Motor neuron (in vitro differentiated cells): ENCODE results near the gene ZFAND3. TPM values are rescaled to one million over a fixed set of nuclear protein-coding genes. Genes with fewer than 3 reads are reported as not detected.

ENCODE experiments used
- ATAC-seq, 8 experiments: fragments of 200-7000 bp; cut with Tn5 transposase; replicated peaks in 6 of 8; 2 replicates each; pipeline ENCODE4 v1.8.0; 2021; ENCODE audit warnings: mild to moderate bottlenecking in 8 of 8, moderate library complexity in 8 of 8
- H3K27ac ChIP-seq, 2 donors: fragments of 250-450 bp; sonication (Bioruptor Pico); 2 replicates each; pipeline ENCODE4 v1.9.0; 2021; ENCODE audit warnings: antibody characterized with exemption in 2 of 2, mild to moderate bottlenecking in 2 of 2, moderate library complexity in 1 of 2
- H3K4me1 ChIP-seq, 2 donors: fragments of 250-450 bp; sonication (Bioruptor Pico); replicated peaks in 1 of 2; 2 replicates each; pipeline ENCODE4 v1.6.1; 2021; ENCODE audit warnings: antibody characterized with exemption in 2 of 2, mild to moderate bottlenecking in 2 of 2, moderate library complexity in 1 of 2
- H3K4me3 ChIP-seq, 5 donors: fragments of 250-450 bp; sonication (Bioruptor Pico); 2 replicates each; pipeline ENCODE4 v1.9.0; 2021; ENCODE audit warnings: antibody characterized with exemption in 5 of 5, mild to moderate bottlenecking in 5 of 5, moderate library complexity in 4 of 5
- WGBS, 10 experiments: fragments of 450-650 bp; shearing (Covaris generic); methylation state at CpG; one replicate each; pipeline ENCODE4 v1.0.0; 2022; 5-methylcytosine and 5-hydroxymethylcytosine counted together
- in situ Hi-C, 9 experiments: fragments of 400-800 bp; cut with MboI; loops; one replicate each; pipeline ENCODE4 v1.15.0; 2021; ENCODE audit warnings: low sequenced_read_pairs in 9 of 9, low pct_unique_long_range_greater_than_20kb in 2 of 9; ENCODE audit not compliant: unreplicated experiment in 9 of 9
- total RNA-seq, 8 experiments: library from RNA; unstranded; fragments of 300-600 nt; gene quantifications; 2 replicates each; pipeline versions ENCODE4 v1.2.3 to v1.2.4, GENCODE V29; 2022

Gene ZFAND3
- total RNA-seq, 8 experiments from 2014 or later: 21.2 to 54.1 (median 39.2) TPM

- ATAC-seq: no peak
- Histone ChIP-seq H3K4me3 (no peak overlapping the region), H3K27ac (no peak overlapping the region), H3K4me1 (no peaks in the 10 kb centered on the region)
- in situ Hi-C loops: no loop called here
- WGBS, 10 experiments: 75 to 100% (median 95%) methylated on average over 2 to 6 of the region's 6 CpGs
These were observed 25.7 kb downstream of the ZFAND3 start for GRCh38 chr6:37845026-37845911.

GRCh38 chr6:37845930-37846329 lies 26.4 kb downstream of the ZFAND3 start:
- H3K4me1 ChIP-seq: no peaks in the 10 kb centered on the region
- no peak overlapping the region for H3K4me3 ChIP-seq
- in situ Hi-C loops: no loop called here
- H3K27ac ChIP-seq: no peak overlapping the region
- ATAC-seq: no peak

- no peak for ATAC-seq
- WGBS, 10 experiments: 67 to 100% (median 94%) methylated on average over 1 to 3 of the region's 3 CpGs; no CpG with 5 or more reads in 1 of the 10 experiments
- in situ Hi-C loops: no loop called here
- Histone ChIP-seq H3K4me1 (no peaks in the 10 kb centered on the region), H3K27ac (no peak overlapping the region), H3K4me3 (no peak overlapping the region)
These were observed 28.2 kb downstream of the ZFAND3 start for GRCh38 chr6:37847704-37848103.

GRCh38 chr6:37848371-37848770 lies 28.8 kb downstream of the ZFAND3 start:
- Histone ChIP-seq H3K4me1 (no peaks in the 10 kb centered on the region), H3K4me3 (no peak overlapping the region), H3K27ac (no peak overlapping the region)
- in situ Hi-C loops: no loop called here
- 59 to 100% (median 94%) methylated on average over 1 to 4 of the region's 4 CpGs for WGBS, 10 experiments
- no peak for ATAC-seq

- 60 to 100% (median 100%) methylated on average over 1 to 4 of the region's 4 CpGs; no CpG with 5 or more reads in 2 of the 10 experiments for WGBS, 10 experiments
- H3K4me1 ChIP-seq: no peaks in the 10 kb centered on the region
- in situ Hi-C loops: no loop called here
- no peak for ATAC-seq
- H3K4me3 ChIP-seq: no peak overlapping the region
- no peak overlapping the region for H3K27ac ChIP-seq
These were observed 30.7 kb downstream of the ZFAND3 start for GRCh38 chr6:37850260-37850659.

- in situ Hi-C loops: no loop called here
- WGBS, 10 experiments: 86 to 100% (median 97%) methylated on average over 3 to 8 of the region's 9 CpGs; no CpG with 5 or more reads in 1 of the 10 experiments
- Histone ChIP-seq H3K4me1 (no peaks in the 10 kb centered on the region), H3K27ac (no peak overlapping the region), H3K4me3 (no peak overlapping the region)
- ATAC-seq: no peak
These were observed 31.3 kb downstream of the ZFAND3 start for GRCh38 chr6:37850728-37851285.

- in situ Hi-C loops: no loop called here
- no peak for ATAC-seq
- Histone ChIP-seq H3K4me3 (no peak overlapping the region), H3K27ac (no peak overlapping the region), H3K4me1 (no peaks in the 10 kb centered on the region)
- 100% methylated on average over 1 of the region's 1 CpG; no CpG with 5 or more reads in 6 of the 10 experiments for WGBS, 10 experiments
These were observed 32.5 kb downstream of the ZFAND3 start for GRCh38 chr6:37851997-37852524.

- WGBS, 10 experiments: 83 to 100% (median 98%) methylated on average over 1 to 2 of the region's 2 CpGs; no CpG with 5 or more reads in 2 of the 10 experiments
- ATAC-seq: no peak
- in situ Hi-C loops: no loop called here
These were observed 36.8 kb downstream of the ZFAND3 start for GRCh38 chr6:37856285-37856684.

GRCh38 chr6:37858363-37858762 lies 38.8 kb downstream of the ZFAND3 start:
- Histone ChIP-seq H3K4me3 (no peak overlapping the region), H3K27ac (no peak overlapping the region), H3K4me1 (no peaks in the 10 kb centered on the region)
- in situ Hi-C loops: no loop called here
- ATAC-seq: no peak
- 67 to 100% (median 92%) methylated on average over 1 to 3 of the region's 3 CpGs; no CpG with 5 or more reads in 2 of the 10 experiments for WGBS, 10 experiments

More at GRCh38 chr6:37856285-37856684, 36.8 kb downstream of the ZFAND3 start:
- Histone ChIP-seq H3K4me3 (no peak overlapping the region), H3K4me1 (no peaks in the 10 kb centered on the region), H3K27ac (no peak overlapping the region)

GRCh38 chr6:37860226-37860839 lies 40.8 kb downstream of the ZFAND3 start:
- Histone ChIP-seq H3K27ac (no peak overlapping the region), H3K4me3 (no peak overlapping the region), H3K4me1 (no peaks in the 10 kb centered on the region)
- in situ Hi-C loops: no loop called here
- 0 to 94% (median 44%) methylated on average over 1 of the region's 1 CpG for WGBS, 10 experiments
- peak in 2 of 8 experiments; percentile 24 to 25 for ATAC-seq

- 45 to 100% (median 89%) methylated on average over 1 to 2 of the region's 2 CpGs for WGBS, 10 experiments
- no peak for ATAC-seq
- in situ Hi-C loops: no loop called here
- Histone ChIP-seq H3K4me3 (no peak overlapping the region), H3K4me1 (no peaks in the 10 kb centered on the region), H3K27ac (no peak overlapping the region)
These were observed 41.9 kb downstream of the ZFAND3 start for GRCh38 chr6:37861452-37861851.

GRCh38 chr6:37862430-37862829 lies 42.9 kb downstream of the ZFAND3 start:
- in situ Hi-C loops: no loop called here
- Histone ChIP-seq H3K27ac (no peak overlapping the region), H3K4me3 (no peak overlapping the region), H3K4me1 (peaks cover 0 to 6% of the 10 kb centered on the region in 2 donors)
- 87 to 100% (median 99%) methylated on average over 1 to 4 of the region's 4 CpGs; no CpG with 5 or more reads in 2 of the 10 experiments for WGBS, 10 experiments
- ATAC-seq: no peak

GRCh38 chr6:37862992-37863391 lies 43.5 kb downstream of the ZFAND3 start:
- 80 to 100% (median 88%) methylated on average over 1 to 2 of the region's 2 CpGs; no CpG with 5 or more reads in 3 of the 10 experiments for WGBS, 10 experiments
- Histone ChIP-seq H3K4me3 (no peak overlapping the region), H3K4me1 (peaks cover 0 to 6% of the 10 kb centered on the region in 2 donors), H3K27ac (no peak overlapping the region)
- no peak for ATAC-seq
- in situ Hi-C loops: no loop called here
